ENCODE data around the gene PCBP4.

DNA sequence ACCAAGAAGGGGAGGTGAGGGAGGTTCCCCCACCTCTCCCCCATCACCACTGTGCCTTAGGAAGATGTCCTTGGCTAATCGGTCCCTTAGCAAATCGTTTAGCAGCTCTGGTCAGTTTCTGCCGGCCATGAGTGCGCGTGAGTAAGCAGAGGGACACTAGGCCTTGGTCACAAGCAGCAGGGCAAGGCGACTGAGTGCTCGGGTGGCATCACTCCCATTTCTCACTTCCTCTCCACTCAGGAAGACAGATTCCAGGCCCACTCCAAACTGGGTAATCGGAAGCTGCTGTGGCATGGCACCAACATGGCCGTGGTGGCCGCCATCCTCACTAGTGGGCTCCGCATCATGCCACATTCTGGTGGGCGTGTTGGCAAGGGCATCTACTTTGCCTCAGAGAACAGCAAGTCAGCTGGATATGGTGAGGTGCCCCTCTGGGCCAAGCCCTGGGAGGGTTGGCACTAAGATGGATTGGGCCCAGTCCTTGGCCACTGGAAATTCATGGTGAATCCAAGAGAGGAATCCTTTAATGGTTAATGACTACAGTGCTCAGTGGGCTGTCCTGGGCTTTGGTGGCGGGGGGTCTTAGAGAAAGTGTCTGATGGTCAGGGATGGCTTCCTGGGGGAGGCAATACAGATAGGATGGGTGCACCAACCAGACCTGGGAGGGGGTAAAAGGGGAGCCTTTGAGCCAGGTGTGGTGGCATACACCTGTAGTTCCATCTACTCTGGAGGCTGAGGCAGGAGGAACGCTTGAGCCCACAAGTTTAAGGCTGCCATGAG is 21.1 kb downstream of the PCBP4 start:
- TF ChIP-seq, protein P1, sequence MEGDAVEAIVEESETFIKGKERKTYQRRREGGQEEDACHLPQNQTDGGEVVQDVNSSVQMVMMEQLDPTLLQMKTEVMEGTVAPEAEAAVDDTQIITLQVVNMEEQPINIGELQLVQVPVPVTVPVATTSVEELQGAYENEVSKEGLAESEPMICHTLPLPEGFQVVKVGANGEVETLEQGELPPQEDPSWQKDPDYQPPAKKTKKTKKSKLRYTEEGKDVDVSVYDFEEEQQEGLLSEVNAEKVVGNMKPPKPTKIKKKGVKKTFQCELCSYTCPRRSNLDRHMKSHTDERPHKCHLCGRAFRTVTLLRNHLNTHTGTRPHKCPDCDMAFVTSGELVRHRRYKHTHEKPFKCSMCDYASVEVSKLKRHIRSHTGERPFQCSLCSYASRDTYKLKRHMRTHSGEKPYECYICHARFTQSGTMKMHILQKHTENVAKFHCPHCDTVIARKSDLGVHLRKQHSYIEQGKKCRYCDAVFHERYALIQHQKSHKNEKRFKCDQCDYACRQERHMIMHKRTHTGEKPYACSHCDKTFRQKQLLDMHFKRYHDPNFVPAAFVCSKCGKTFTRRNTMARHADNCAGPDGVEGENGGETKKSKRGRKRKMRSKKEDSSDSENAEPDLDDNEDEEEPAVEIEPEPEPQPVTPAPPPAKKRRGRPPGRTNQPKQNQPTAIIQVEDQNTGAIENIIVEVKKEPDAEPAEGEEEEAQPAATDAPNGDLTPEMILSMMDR (IDR thresholded peaks at IDR 0.05; ENCODE audit: insufficient read depth, low read length, poor library complexity, severe bottlenecking), result no peak
- TF ChIP-seq EZH2phosphoT487 (conservative IDR thresholded peaks at IDR 0.05; ENCODE audit: low read length), result no peak
